ENCODE measurements around the gene DMBX1. TPM values are rescaled to one million over a fixed set of nuclear protein-coding genes. Genes with fewer than 3 reads are reported as not detected.

The DMBX1 gene
- total and polyA plus RNA-seq, 9 of the 15 experiments (the other 6 are each of a cell fraction or from before 2014, with no cell fraction given): 0.25 to 4.3 (median 1.0) TPM

GRCh38 chr1:46477153-46477929 is 12.3 kb upstream of the DMBX1 start (continued):
- TF ChIP-seq ZNF232 (CRISPR knock-in tag; IDR thresholded peaks at IDR 0.05): no peak
- TF ChIP-seq ZBTB26 (CRISPR knock-in tag; IDR thresholded peaks at IDR 0.05): 0 out of 2 replicates have a peak, but pooled peaks have one; percentile 13
- TF ChIP-seq, protein P1, sequence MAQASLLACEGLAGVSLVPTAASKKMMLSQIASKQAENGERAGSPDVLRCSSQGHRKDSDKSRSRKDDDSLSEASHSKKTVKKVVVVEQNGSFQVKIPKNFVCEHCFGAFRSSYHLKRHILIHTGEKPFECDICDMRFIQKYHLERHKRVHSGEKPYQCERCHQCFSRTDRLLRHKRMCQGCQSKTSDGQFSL (CRISPR knock-in tag; IDR thresholded peaks at IDR 0.05): peak; percentile 77
- TF ChIP-seq, protein P1 (tag; IDR thresholded peaks at IDR 0.05): peak in 1 of 2 experiments; percentile 80; a peak in 2 of 4 replicates
- TF ChIP-seq ZNF830 (CRISPR knock-in tag; IDR thresholded peaks at IDR 0.05): no peak
- TF ChIP-seq RCOR1 (IDR thresholded peaks at IDR 0.05; ENCODE audit: borderline replicate concordance in 1 of 2, low read depth in 2 of 2, low read length in 2 of 2): peak in 1 of 2 experiments; percentile 54; a peak in 1 of 4 replicates
- 0 out of 4 replicates have a peak, but pooled peaks of 1 of the 2 experiments have one; percentile 28 for TF ChIP-seq SRF (CRISPR knock-in tag; IDR thresholded peaks at IDR 0.05)
- TF ChIP-seq, protein P2, sequence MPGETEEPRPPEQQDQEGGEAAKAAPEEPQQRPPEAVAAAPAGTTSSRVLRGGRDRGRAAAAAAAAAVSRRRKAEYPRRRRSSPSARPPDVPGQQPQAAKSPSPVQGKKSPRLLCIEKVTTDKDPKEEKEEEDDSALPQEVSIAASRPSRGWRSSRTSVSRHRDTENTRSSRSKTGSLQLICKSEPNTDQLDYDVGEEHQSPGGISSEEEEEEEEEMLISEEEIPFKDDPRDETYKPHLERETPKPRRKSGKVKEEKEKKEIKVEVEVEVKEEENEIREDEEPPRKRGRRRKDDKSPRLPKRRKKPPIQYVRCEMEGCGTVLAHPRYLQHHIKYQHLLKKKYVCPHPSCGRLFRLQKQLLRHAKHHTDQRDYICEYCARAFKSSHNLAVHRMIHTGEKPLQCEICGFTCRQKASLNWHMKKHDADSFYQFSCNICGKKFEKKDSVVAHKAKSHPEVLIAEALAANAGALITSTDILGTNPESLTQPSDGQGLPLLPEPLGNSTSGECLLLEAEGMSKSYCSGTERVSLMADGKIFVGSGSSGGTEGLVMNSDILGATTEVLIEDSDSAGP (CRISPR knock-in tag; IDR thresholded peaks at IDR 0.05): no peak
- TF ChIP-seq KDM5B (IDR thresholded peaks at IDR 0.05; ENCODE audit: insufficient replicate concordance, low read depth, low read length): no peak
- TF ChIP-seq, protein P3, sequence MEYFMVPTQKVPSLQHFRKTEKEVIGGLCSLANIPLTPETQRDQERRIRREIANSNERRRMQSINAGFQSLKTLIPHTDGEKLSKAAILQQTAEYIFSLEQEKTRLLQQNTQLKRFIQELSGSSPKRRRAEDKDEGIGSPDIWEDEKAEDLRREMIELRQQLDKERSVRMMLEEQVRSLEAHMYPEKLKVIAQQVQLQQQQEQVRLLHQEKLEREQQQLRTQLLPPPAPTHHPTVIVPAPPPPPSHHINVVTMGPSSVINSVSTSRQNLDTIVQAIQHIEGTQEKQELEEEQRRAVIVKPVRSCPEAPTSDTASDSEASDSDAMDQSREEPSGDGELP (CRISPR knock-in tag; IDR thresholded peaks at IDR 0.05; ENCODE audit: borderline replicate concordance): 0 out of 2 replicates have a peak, but pooled peaks have one; percentile 51
- no peak for TF ChIP-seq ZNF165 (CRISPR knock-in tag; IDR thresholded peaks at IDR 0.05; ENCODE audit: borderline replicate concordance)
- TF ChIP-seq, protein P4, sequence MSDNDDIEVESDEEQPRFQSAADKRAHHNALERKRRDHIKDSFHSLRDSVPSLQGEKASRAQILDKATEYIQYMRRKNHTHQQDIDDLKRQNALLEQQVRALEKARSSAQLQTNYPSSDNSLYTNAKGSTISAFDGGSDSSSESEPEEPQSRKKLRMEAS (CRISPR knock-in tag; IDR thresholded peaks at IDR 0.05): no peak; the same call in 1 of the 2 replicates
- no peak for TF ChIP-seq PHB (CRISPR knock-in tag; IDR thresholded peaks at IDR 0.05)
- no peak for TF ChIP-seq RFX7 (CRISPR knock-in tag; IDR thresholded peaks at IDR 0.05)
- TF ChIP-seq HDGF (IDR thresholded peaks at IDR 0.05): peak; percentile 83
- TF ChIP-seq, protein P5, sequence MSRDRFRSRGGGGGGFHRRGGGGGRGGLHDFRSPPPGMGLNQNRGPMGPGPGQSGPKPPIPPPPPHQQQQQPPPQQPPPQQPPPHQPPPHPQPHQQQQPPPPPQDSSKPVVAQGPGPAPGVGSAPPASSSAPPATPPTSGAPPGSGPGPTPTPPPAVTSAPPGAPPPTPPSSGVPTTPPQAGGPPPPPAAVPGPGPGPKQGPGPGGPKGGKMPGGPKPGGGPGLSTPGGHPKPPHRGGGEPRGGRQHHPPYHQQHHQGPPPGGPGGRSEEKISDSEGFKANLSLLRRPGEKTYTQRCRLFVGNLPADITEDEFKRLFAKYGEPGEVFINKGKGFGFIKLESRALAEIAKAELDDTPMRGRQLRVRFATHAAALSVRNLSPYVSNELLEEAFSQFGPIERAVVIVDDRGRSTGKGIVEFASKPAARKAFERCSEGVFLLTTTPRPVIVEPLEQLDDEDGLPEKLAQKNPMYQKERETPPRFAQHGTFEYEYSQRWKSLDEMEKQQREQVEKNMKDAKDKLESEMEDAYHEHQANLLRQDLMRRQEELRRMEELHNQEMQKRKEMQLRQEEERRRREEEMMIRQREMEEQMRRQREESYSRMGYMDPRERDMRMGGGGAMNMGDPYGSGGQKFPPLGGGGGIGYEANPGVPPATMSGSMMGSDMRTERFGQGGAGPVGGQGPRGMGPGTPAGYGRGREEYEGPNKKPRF (IDR thresholded peaks at IDR 0.05; ENCODE audit: low read depth, low read length): no peak
- peak; percentile 59; the same call in 1 of the 2 replicates for TF ChIP-seq CREB1 (IDR thresholded peaks at IDR 0.05)
- peak; percentile 68 for TF ChIP-seq CREB1 (CRISPR knock-in tag; IDR thresholded peaks at IDR 0.05)
- TF ChIP-seq SNRNP70 (optimal IDR thresholded peaks at IDR 0.05; ENCODE audit: low read depth, low read length): no peak
- TF ChIP-seq EP400 (IDR thresholded peaks at IDR 0.05): no peak
